H1 (cell line): ENCODE results near the gene FPR3. TPM values are rescaled to one million over a fixed set of nuclear protein-coding genes. Genes with fewer than 3 reads are reported as not detected.

Experiments used
- CTCF ChIA-PET: fragments of 300-600 bp; sonication (Branson Sonifier 250); formaldehyde crosslinking; loops from one replicate; lab custom pipeline; 2021; ENCODE audit not compliant: partially characterized antibody; lab: Charles Lee
- POLR2A ChIA-PET: fragments of 300-600 bp; sonication (Branson Sonifier 250); formaldehyde crosslinking; loops from one replicate; lab custom pipeline; 2021; ENCODE audit warnings: inconsistent platforms; ENCODE audit not compliant: partially characterized antibody; lab: Charles Lee
- DNase-seq, 2 experiments: peaks; one replicate each; pipeline versions ENCODE4 v3.0.0 to v3.0.0-alpha.2; 2010 to 2022; ENCODE audit warnings: low spot score in 2 of 2, low read depth in 1 of 2, mixed read lengths in 1 of 2
- FAIRE-seq: peaks from 2 replicates; lab custom pipeline; 2011; peaks lifted over from hg19 to GRCh38; lab: Jason Lieb, UNC
- H2AFZ ChIP-seq: 2 replicates; pipeline ENCODE4 v1.8.1; 2012; ENCODE audit warnings: low read length, inconsistent platforms
- H2AK5ac ChIP-seq: 2 replicates; pipeline ENCODE4 v1.6.1; 2013; ENCODE audit warnings: low read depth, low read length
- H2BK120ac ChIP-seq: replicated peaks from 2 replicates; pipeline ENCODE3; 2013; ENCODE audit warnings: low read depth, low read length, inconsistent platforms
- H2BK12ac ChIP-seq: 2 replicates; pipeline ENCODE4 v1.6.1; 2013; ENCODE audit warnings: low read depth, low read length
- H2BK15ac ChIP-seq: 2 replicates; pipeline ENCODE4 v1.6.1; 2013; ENCODE audit warnings: low read length
- H2BK20ac ChIP-seq: 2 replicates; pipeline ENCODE4 v1.6.1; 2013; ENCODE audit warnings: low read length
- H2BK5ac ChIP-seq: 2 replicates; pipeline ENCODE4 v1.6.1; 2013; ENCODE audit warnings: low read depth, low read length
- H3K14ac ChIP-seq: 2 replicates; pipeline ENCODE4 v1.6.1; 2013; ENCODE audit warnings: inconsistent platforms; ENCODE audit not compliant: insufficient read length
- H3K18ac ChIP-seq: 2 replicates; pipeline ENCODE4 v1.6.1; 2013; ENCODE audit warnings: low read length; ENCODE audit errors: extremely low read depth
- H3K23ac ChIP-seq: 2 replicates; pipeline ENCODE4 v1.6.1; 2013; ENCODE audit warnings: inconsistent platforms; ENCODE audit not compliant: insufficient read length
- H3K23me2 ChIP-seq: 2 replicates; pipeline ENCODE4 v1.6.1; 2013; ENCODE audit warnings: low read depth, low read length
- H3K27ac ChIP-seq: 2 replicates; pipeline ENCODE4 v1.6.1; 2011; ENCODE audit warnings: low read depth, low read length, inconsistent platforms
- H3K27me3 ChIP-seq, 4 experiments: replicated peaks in 1 of 4; 1 replicate in 1 of 4; 2 replicates in 3 of 4; pipeline versions ENCODE4 v1.6.1 to v1.8.1; 2011 to 2013; ENCODE audit warnings: low read length in 3 of 4, mild to moderate bottlenecking in 3 of 4, inconsistent platforms in 2 of 4, mixed read lengths in 2 of 4, moderate library complexity in 1 of 4; ENCODE audit not compliant: control insufficient read depth in 3 of 4, insufficient read depth in 3 of 4; ENCODE audit errors: extremely low read depth in 1 of 4
- H3K36me3 ChIP-seq, 4 experiments: 2 replicates each; pipeline versions ENCODE4 v1.6.1 to v1.8.1; 2011 to 2013; ENCODE audit warnings: mild to moderate bottlenecking in 4 of 4, low read length in 3 of 4, moderate library complexity in 2 of 4, control low read depth in 1 of 4, inconsistent platforms in 1 of 4; ENCODE audit not compliant: insufficient read depth in 4 of 4, control insufficient read depth in 2 of 4
- H3K4ac ChIP-seq: replicated peaks from 2 replicates; pipeline ENCODE3; 2013; ENCODE audit warnings: low read length, low read depth, mixed read lengths, inconsistent platforms; ENCODE audit not compliant: insufficient read length
- H3K4me1 ChIP-seq, 4 experiments: replicated peaks in 1 of 4; 1 replicate in 1 of 4; 2 replicates in 3 of 4; pipeline versions ENCODE4 v1.6.1 to v1.8.1; 2011 to 2013; ENCODE audit warnings: low read length in 3 of 4, inconsistent platforms in 2 of 4, mixed read lengths in 1 of 4; ENCODE audit not compliant: insufficient read depth in 4 of 4, control insufficient read depth in 3 of 4
- H3K4me2 ChIP-seq, 2 experiments: 2 replicates each; pipeline versions ENCODE4 v1.6.1 to v1.8.1; 2011 to 2013; ENCODE audit warnings: low read depth in 2 of 2, low read length in 2 of 2, control low read depth in 1 of 2, inconsistent platforms in 1 of 2, mild to moderate bottlenecking in 1 of 2; ENCODE audit not compliant: insufficient read depth in 1 of 2
- H3K4me3 ChIP-seq, 4 experiments: fragments of 200-600, 300-600 bp in 1 of 4; sonication (generic), shearing (Covaris generic), sonication (Bioruptor Twin) in 1 of 4; 2 replicates each; pipeline versions ENCODE4 v1.5.1 to v1.8.1; 2011 to 2016; ENCODE audit warnings: low read length in 4 of 4, low read depth in 3 of 4, control low read depth in 2 of 4, inconsistent platforms in 2 of 4, mild to moderate bottlenecking in 2 of 4, mixed read lengths in 1 of 4, moderate library complexity in 1 of 4; ENCODE audit not compliant: insufficient read depth in 2 of 4; ENCODE audit errors: extremely low read depth in 1 of 4
- H3K56ac ChIP-seq: replicated peaks from 2 replicates; pipeline ENCODE3; 2013; ENCODE audit warnings: low read depth, mild to moderate bottlenecking, mixed read lengths, low read length, inconsistent platforms; ENCODE audit not compliant: insufficient read length
- H3K79me1 ChIP-seq: 2 replicates; pipeline ENCODE4 v1.6.1; 2013; ENCODE audit warnings: low read depth, low read length, control low read depth
- H3K79me2 ChIP-seq, 2 experiments: 2 replicates each; pipeline versions ENCODE4 v1.6.1 to v1.8.1; 2012 to 2013; ENCODE audit warnings: low read length in 2 of 2, mild to moderate bottlenecking in 2 of 2, inconsistent platforms in 1 of 2; ENCODE audit not compliant: insufficient read depth in 2 of 2, control insufficient read depth in 1 of 2
- H3K9ac ChIP-seq, 4 experiments: replicated peaks in 1 of 4; 1 replicate in 1 of 4; 2 replicates in 3 of 4; pipeline versions ENCODE4 v1.6.1 to v1.8.1; 2011 to 2013; ENCODE audit warnings: low read depth in 3 of 4, low read length in 3 of 4, control low read depth in 2 of 4, mild to moderate bottlenecking in 2 of 4, moderate library complexity in 2 of 4, inconsistent platforms in 1 of 4; ENCODE audit errors: extremely low read depth in 1 of 4
- H3K9me3 ChIP-seq, 2 experiments: 2 replicates each; pipeline versions ENCODE4 v1.6.1 to v1.8.1; 2012 to 2013; ENCODE audit warnings: mild to moderate bottlenecking in 2 of 2, moderate library complexity in 2 of 2, control low read depth in 1 of 2, inconsistent platforms in 1 of 2, low read depth in 1 of 2, low read length in 1 of 2, mixed read lengths in 1 of 2; ENCODE audit not compliant: insufficient read depth in 2 of 2
- H4K20me1 ChIP-seq, 2 experiments: replicated peaks in 1 of 2; 2 replicates each; pipeline versions ENCODE3 to v1.8.1; 2011 to 2013; ENCODE audit warnings: inconsistent platforms in 2 of 2, low read length in 2 of 2, mild to moderate bottlenecking in 1 of 2; ENCODE audit not compliant: insufficient read depth in 2 of 2, control insufficient read depth in 1 of 2
- H4K5ac ChIP-seq: 2 replicates; pipeline ENCODE4 v1.6.1; 2013; ENCODE audit warnings: low read length, low read depth, mixed read lengths, inconsistent platforms; ENCODE audit not compliant: insufficient read length
- H4K8ac ChIP-seq: 2 replicates; pipeline ENCODE4 v1.8.0; 2013; ENCODE audit warnings: mild to moderate bottlenecking, moderate library complexity, low read length, inconsistent platforms; ENCODE audit not compliant: insufficient read depth; ENCODE audit errors: extremely low read depth
- H4K91ac ChIP-seq: replicated peaks from 2 replicates; pipeline ENCODE3; 2013; ENCODE audit warnings: low read length, mixed read lengths, inconsistent platforms; ENCODE audit not compliant: insufficient read length
- EP300 ChIP-seq, 2 experiments: IDR thresholded peaks; 1 replicate in 1 of 2; 2 replicates in 1 of 2; pipeline ENCODE4 v1.6.1; 2011 to 2012; ENCODE audit warnings: low read depth in 2 of 2, low read length in 2 of 2, mild to moderate bottlenecking in 2 of 2, borderline replicate concordance in 1 of 2, inconsistent platforms in 1 of 2, moderate library complexity in 1 of 2
- FOSL1 ChIP-seq: IDR thresholded peaks from 2 replicates; pipeline ENCODE4 v1.6.1; 2011; ENCODE audit warnings: mild to moderate bottlenecking, low read depth, low read length, moderate library complexity; ENCODE audit not compliant: insufficient read depth
- HDAC6 ChIP-seq: IDR thresholded peaks from one replicate; pipeline ENCODE4 v1.7.1; 2012; ENCODE audit warnings: low read depth, mild to moderate bottlenecking, inconsistent platforms, low read length, moderate library complexity
- NRF1 ChIP-seq: IDR thresholded peaks from 2 replicates; pipeline ENCODE4 v1.6.1; 2011; ENCODE audit warnings: mild to moderate bottlenecking, low read depth, low read length, improper control_type of control experiment
- PHF8 ChIP-seq: fragments of 200-600 bp; sonication (generic); conservative IDR thresholded peaks from 2 replicates; pipeline ENCODE4 v1.7.1; 2012; ENCODE audit warnings: low read depth, mild to moderate bottlenecking, inconsistent platforms, low read length, moderate library complexity
- RXRA ChIP-seq: IDR thresholded peaks from 2 replicates; pipeline ENCODE4 v1.6.1; 2011; ENCODE audit warnings: low read depth, mild to moderate bottlenecking, low read length, moderate library complexity; ENCODE audit not compliant: insufficient read depth
- SRF ChIP-seq: IDR thresholded peaks from 2 replicates; pipeline ENCODE4 v1.6.1; 2011; ENCODE audit warnings: mild to moderate bottlenecking, low read depth, low read length, moderate library complexity
- TBP ChIP-seq: IDR thresholded peaks from 2 replicates; pipeline ENCODE4 v1.6.1; 2011; ENCODE audit warnings: low read depth, low read length, improper control_type of control experiment
- USF2 ChIP-seq: IDR thresholded peaks from 2 replicates; pipeline ENCODE4 v1.6.1; 2011; ENCODE audit warnings: low read length, improper control_type of control experiment
- WGBS, 2 experiments: shearing (Covaris generic) in 1 of 2; methylation state at CpG; one replicate each; pipeline versions ENCODE4 v1.1.6 to v1.1.7; 2013 to 2015; ENCODE audit warnings: low lambda C conversion rate in 2 of 2, mixed read lengths in 2 of 2, inconsistent platforms in 1 of 2, low coverage in 1 of 2, missing lambda C conversion rate in 1 of 2; ENCODE audit not compliant: insufficient replicate concordance in 2 of 2, insufficient coverage in 1 of 2, insufficient read length in 1 of 2; ENCODE audit errors: extremely low coverage in 1 of 2, missing lambda C conversion rate in 1 of 2; 5-methylcytosine and 5-hydroxymethylcytosine counted together
- polyA plus RNA-seq, 7 experiments: library from polyadenylated mRNA; depleted of rRNA in 3 of 7; stranded (reverse) in 5 of 7; unstranded in 2 of 7; fragments of >200 nt in 5 of 7; fragments of 200-250 nt in 2 of 7; gene quantifications; 1 replicate in 5 of 7; 2 replicates in 1 of 7; 4 replicates in 1 of 7; pipeline versions ENCODE4 v1.2.1 to v1.2.3, GENCODE V29; 2011 to 2013; ENCODE audit warnings: missing spikeins in 2 of 7, mixed read lengths in 2 of 7
- total RNA-seq: library from RNA; stranded (reverse); fragmentation: NEBNext Ultra II Directional; extraction: Animal tissue kit (Norgen Biotek cat#: 25700); gene quantifications from 2 replicates; pipeline ENCODE4 v1.2.1, GENCODE V29; 2021
- TF ChIP-seq, protein P1 (sequence below), 3 experiments: IDR thresholded peaks; 1 replicate in 2 of 3; 2 replicates in 1 of 3; pipeline versions ENCODE4 v1.5.1 to v1.6.1; 2011; ENCODE audit warnings: low read length in 3 of 3, mild to moderate bottlenecking in 3 of 3, inconsistent platforms in 2 of 3, low read depth in 1 of 3, moderate library complexity in 1 of 3; ENCODE audit not compliant: insufficient read depth in 1 of 3; ENCODE audit errors: control extremely low read depth in 1 of 3

The FPR3 gene
- total and polyA plus RNA-seq, 2 of the 8 experiments (the other 6 are each of a cell fraction or from before 2014, with no cell fraction given) = not detected

DNA sequence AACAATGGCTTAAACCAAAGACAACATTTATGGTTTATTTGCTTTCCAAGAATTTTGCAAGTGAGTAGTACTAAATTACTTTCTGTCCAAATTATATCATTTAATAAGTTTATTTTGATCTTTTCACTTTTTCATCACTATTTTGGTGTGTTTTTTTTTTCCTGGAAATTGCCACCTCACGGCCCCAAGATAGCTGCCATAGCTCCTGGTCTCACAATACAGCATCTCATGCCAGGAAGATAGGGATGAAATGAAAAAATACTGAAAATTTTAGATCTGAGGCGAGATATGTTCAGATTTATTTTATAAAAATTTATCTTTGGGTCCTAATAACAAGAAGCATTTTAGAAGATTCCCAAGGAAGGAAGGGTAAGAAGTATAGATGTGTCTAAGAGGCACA lies 6.9 kb upstream of the FPR3 start:
- no peak overlapping the region for H3K18ac ChIP-seq
- FAIRE-seq = no peak
- TF ChIP-seq SRF (no peak), NRF1 (no peak), USF2 (no peak), FOSL1 (no peak), EP300 (IDR thresholded peaks at IDR 0.05; ENCODE audit: borderline replicate concordance in 1 of 2, low read depth in 2 of 2, low read length in 2 of 2) (no peak), RXRA (no peak), HDAC6 (no peak), PHF8 (no peak), TBP (no peak)
- TF ChIP-seq, protein P1, sequence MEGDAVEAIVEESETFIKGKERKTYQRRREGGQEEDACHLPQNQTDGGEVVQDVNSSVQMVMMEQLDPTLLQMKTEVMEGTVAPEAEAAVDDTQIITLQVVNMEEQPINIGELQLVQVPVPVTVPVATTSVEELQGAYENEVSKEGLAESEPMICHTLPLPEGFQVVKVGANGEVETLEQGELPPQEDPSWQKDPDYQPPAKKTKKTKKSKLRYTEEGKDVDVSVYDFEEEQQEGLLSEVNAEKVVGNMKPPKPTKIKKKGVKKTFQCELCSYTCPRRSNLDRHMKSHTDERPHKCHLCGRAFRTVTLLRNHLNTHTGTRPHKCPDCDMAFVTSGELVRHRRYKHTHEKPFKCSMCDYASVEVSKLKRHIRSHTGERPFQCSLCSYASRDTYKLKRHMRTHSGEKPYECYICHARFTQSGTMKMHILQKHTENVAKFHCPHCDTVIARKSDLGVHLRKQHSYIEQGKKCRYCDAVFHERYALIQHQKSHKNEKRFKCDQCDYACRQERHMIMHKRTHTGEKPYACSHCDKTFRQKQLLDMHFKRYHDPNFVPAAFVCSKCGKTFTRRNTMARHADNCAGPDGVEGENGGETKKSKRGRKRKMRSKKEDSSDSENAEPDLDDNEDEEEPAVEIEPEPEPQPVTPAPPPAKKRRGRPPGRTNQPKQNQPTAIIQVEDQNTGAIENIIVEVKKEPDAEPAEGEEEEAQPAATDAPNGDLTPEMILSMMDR (IDR thresholded peaks at IDR 0.05; ENCODE audit: control extremely low read depth in 1 of 3, insufficient read depth in 1 of 3, low read depth in 1 of 3, low read length in 3 of 3) = no peak

More for the DNA sequence above, 6.9 kb upstream of the FPR3 start:
- no peak overlapping the region for H3K4me2 ChIP-seq
- H3K14ac ChIP-seq = no peak overlapping the region
- no peaks in the 10 kb centered on the region for H3K4me1 ChIP-seq
- H3K27ac ChIP-seq = no peak overlapping the region
- POLR2A ChIA-PET = no interaction called here
- peaks cover 6 to 9% of the 10 kb centered on the region in 2 experiments; a peak in 3 of 4 replicates for H3K9me3 ChIP-seq
- H3K27me3 ChIP-seq = no peaks in the 10 kb centered on the region
- CTCF ChIA-PET = interaction anchor here (1.6 kb wide), 1 partner anchor 10 kb away, joined by 7 read pairs; no protein-coding TSS in a partner anchor
- no peak overlapping the region for H2BK12ac ChIP-seq
- no peak overlapping the region for H4K91ac ChIP-seq
- H3K4me3 ChIP-seq = no peak overlapping the region
- H3K9ac ChIP-seq = no peak overlapping the region
- H3K4ac ChIP-seq = no peak overlapping the region
- H3K79me2 ChIP-seq = no peaks in the 10 kb centered on the region
- H3K23ac ChIP-seq = no peak overlapping the region
- no peak overlapping the region for H4K5ac ChIP-seq
- H2AK5ac ChIP-seq = no peak overlapping the region
- no peak overlapping the region for H2AFZ ChIP-seq
- H4K20me1 ChIP-seq = no peaks in the 10 kb centered on the region
- no peak overlapping the region for H2BK20ac ChIP-seq
- H3K23me2 ChIP-seq = no peaks in the 10 kb centered on the region; the same call in 1 of the 2 replicates
- no peak overlapping the region for H2BK15ac ChIP-seq
- no peak overlapping the region for H4K8ac ChIP-seq
- no peaks in the 10 kb centered on the region for H3K36me3 ChIP-seq
- WGBS, 2 experiments = 94% methylated on average over 2 of the region's 2 CpGs; no CpG with 5 or more reads in 1 of the 2 experiments
- no peak overlapping the region for H3K56ac ChIP-seq
- no peak overlapping the region for H2BK120ac ChIP-seq
- no peak overlapping the region for H2BK5ac ChIP-seq
- no peak for DNase-seq
- no peaks in the 10 kb centered on the region for H3K79me1 ChIP-seq
